ENCODE results near the gene CLDN34.

Gene CLDN34

DNA sequence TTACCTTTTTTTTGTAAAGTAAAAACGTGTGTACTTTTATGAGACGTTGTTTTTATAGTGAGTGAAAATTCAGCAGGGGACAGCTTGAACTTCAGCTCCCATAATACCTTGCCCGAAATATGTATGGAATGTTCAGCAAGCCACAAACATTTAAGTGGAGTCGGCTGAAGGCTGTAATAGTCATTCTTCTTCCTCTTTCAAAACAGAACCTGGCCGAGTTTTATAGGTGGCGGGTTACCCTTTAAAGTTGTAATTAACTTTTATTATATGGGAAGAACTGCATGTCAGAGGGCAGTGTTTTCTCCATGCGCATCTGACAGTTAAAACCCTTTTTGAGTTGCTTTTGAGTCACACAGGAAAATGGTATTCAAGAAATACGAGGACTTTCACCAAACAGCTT lies 50.7 kb downstream of the CLDN34 start:
- no peak for DNase-seq

Data from SHP77 (cell line).